Measurements from ENCODE around the gene SEMA4F.

GRCh38 chr2:74689671-74690070, 35.6 kb downstream of the SEMA4F start:
- TF ChIP-seq CTCF (IDR thresholded peaks at IDR 0.05) = no peak
- TF ChIP-seq POLR2AphosphoS5 (IDR thresholded peaks at IDR 0.05; ENCODE audit: insufficient read depth in 1 of 2, low read depth in 1 of 2) = no peak
- no peak for TF ChIP-seq POLR2A (IDR thresholded peaks at IDR 0.05)
